Measurements from ENCODE around the gene DDIT4L.

DDIT4L gene

DNA sequence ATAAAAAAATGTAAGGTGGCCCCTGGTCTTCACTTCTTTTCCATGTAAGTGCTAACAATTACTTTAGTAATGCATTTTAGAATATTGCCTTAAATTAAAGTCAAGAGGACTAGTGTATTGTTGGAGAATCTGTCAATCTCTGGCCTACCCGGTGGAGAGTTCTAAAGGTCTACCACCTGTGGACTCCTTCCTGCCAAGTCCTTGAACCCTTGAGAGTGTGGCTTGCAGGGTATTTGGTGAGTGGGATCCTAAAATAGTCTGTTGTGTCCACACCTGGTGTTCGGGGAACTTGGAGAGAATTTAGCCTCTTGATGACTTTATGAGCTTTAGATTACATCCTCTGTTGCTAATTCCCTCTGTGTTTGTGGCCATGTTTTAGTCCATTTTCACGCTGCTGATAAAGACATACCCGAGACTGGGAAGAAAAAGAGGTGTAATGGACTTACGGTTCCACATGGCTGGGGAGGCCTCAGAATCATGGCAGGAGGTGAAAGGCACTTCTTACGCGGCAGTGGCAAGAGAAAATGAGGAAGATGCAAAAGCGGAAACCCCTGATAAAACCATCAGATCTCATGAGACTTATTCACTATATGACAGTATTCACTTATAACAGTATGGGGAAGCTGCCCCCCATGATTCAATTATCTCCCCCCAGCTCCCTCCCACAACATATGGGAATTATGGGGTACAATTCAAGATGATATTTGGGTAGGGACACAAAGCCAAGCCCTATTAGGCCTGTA, 23.8 kb downstream of the DDIT4L start:
- DNase-seq (ENCODE audit: insufficient read length, low spot score), result no peak
- FAIRE-seq, result no peak
- TF ChIP-seq, protein P1, sequence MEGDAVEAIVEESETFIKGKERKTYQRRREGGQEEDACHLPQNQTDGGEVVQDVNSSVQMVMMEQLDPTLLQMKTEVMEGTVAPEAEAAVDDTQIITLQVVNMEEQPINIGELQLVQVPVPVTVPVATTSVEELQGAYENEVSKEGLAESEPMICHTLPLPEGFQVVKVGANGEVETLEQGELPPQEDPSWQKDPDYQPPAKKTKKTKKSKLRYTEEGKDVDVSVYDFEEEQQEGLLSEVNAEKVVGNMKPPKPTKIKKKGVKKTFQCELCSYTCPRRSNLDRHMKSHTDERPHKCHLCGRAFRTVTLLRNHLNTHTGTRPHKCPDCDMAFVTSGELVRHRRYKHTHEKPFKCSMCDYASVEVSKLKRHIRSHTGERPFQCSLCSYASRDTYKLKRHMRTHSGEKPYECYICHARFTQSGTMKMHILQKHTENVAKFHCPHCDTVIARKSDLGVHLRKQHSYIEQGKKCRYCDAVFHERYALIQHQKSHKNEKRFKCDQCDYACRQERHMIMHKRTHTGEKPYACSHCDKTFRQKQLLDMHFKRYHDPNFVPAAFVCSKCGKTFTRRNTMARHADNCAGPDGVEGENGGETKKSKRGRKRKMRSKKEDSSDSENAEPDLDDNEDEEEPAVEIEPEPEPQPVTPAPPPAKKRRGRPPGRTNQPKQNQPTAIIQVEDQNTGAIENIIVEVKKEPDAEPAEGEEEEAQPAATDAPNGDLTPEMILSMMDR (IDR thresholded peaks at IDR 0.05; ENCODE audit: insufficient read depth, missing control alignments), result no peak

DNA sequence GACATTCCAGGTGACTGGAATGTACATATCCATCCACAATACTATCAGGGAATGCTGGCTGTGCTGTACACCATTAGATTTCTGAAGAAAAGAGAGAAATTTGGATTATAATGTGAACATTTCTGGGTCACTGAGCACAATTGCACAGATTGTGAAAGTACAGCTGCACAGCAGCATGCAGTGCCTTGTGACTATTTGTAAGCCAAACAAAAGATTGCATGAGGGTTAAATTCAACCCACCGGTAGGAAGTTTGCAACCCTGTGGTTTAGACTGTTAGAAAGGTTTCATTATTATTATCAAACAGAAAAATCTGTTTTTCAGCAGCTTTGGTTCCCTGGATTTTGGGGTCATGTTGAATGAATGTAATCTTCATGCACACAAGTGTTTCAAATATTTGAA, 24.5 kb downstream of the DDIT4L start:
- DNase-seq (ENCODE audit: insufficient read length, low spot score) (no peak), FAIRE-seq (no peak)
- TF ChIP-seq, protein P1 (IDR thresholded peaks at IDR 0.05; ENCODE audit: insufficient read depth, missing control alignments), result no peak

DNA sequence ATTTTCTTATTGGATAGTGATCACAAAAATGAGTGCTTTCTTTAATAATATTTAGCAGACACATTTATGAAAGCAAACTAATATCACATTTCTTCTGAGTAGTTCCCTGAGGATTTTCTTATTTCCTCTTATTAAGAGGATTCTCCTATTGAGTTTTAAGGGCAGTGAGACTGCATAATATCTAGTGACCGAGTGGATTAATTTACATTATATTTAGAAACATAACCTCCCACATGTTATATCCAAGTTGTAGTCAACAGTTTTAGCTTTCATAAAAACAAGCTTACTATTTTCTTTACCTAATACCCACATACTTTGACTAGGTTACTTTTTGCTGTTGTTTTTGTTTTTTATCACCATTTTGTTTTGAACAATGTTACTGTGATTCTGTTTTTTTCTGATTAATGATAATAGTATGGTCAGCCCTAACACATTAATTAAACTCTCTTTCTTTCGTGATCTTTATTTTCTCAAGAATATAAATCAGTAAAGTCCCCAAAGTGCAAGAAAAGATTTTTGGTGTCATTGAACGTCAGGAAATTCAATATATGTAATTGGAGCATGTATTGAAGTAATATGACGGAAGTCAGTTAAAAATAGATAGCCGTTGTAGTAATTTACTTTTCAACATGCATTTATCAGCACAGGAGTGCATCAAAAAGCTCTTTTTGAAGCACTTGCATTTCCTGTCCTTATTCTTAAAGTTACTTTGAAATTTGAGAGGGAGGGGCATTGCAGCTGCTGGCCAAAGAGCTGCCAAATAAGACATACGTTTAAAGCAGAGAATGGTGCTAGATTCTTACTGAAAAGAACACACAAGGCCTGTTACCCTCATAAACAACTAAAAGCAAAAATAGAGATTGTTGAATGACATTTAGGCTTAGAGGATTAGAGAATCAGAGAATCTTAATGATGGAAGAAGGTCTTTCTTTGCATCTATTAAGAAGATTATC, 25.2 kb downstream of the DDIT4L start:
- TF ChIP-seq, protein P1 (IDR thresholded peaks at IDR 0.05; ENCODE audit: insufficient read depth, missing control alignments), result no peak
- FAIRE-seq (peak; percentile 89), DNase-seq (ENCODE audit: insufficient read length, low spot score) (no peak)

DNA sequence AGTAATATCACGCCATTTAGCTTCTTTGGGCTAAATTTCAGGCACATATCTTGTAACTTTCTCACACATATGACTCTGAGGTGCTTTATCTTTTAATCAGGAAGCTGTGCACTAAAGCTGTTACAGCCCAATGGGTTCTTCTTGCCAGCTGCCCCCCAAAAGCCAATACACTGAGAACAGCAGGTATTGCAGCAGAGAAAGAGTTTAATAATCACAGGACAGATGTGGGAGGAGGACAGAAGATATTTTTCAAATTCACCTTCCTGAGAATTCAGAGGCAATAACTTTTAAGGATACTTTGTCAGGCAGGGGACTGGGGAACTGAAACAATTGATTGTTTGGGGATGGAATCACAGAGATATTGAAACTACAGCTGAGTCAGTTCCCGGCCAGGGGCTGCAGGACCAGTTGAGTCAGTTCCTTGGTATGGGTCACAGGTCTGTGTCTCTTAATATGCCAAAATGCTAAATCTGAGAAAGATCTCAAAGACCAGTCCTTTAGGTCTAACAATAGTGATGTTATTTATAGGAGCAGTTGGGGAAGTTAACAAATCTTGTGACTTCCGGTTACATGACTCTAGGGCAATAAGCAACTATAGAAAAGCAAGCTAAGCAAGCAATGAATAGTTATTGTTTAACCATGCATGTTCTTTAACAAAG, 28.1 kb downstream of the DDIT4L start:
- TF ChIP-seq, protein P1 (IDR thresholded peaks at IDR 0.05; ENCODE audit: insufficient read depth, missing control alignments), result no peak
- FAIRE-seq, result no peak
- no peak for DNase-seq (ENCODE audit: insufficient read length, low spot score)

DNA sequence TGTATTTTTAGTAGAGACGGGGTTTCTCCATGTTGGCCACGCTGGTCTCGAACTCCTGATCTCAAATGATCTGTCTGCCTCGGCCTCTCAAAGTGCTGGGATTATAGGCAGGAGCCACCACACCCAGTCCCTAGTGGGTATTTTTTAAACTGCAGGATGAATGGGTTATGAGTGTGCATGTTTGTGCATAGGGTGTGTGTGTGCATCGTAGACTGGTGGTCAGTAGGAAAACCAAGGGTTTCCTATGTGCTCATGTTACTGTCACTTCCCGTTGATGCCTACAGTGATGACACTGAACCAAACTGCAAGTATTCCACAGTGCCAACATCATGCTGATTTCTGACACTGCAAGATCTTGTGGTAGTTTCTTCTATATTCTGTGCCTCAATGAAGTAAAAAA, 41.1 kb downstream of the DDIT4L start:
- FAIRE-seq (no peak), DNase-seq (ENCODE audit: insufficient read length, low spot score) (no peak)
- TF ChIP-seq, protein P1 (IDR thresholded peaks at IDR 0.05; ENCODE audit: insufficient read depth, missing control alignments), result no peak

DNA sequence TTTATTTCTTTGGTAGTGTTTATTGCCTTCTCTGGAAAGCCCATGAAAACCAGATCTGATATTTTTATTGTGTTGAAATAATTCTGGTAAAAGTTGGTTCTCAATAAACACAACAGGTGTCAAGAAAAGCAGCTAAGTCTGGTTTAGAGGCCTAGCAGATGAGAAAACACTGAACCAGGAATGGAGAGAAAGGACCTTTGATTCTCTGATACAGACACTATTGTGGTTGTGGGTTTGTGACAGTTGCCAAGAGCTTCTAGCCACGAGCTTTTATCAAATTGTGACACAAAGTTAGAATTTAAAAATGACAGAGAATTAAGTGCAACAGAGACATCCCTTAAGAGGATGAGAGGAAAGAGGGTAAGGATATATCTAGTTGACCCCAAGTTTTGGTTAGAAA, 42.6 kb downstream of the DDIT4L start:
- FAIRE-seq (no peak), DNase-seq (ENCODE audit: insufficient read length, low spot score) (no peak)
- TF ChIP-seq, protein P1 (IDR thresholded peaks at IDR 0.05; ENCODE audit: insufficient read depth, missing control alignments), result no peak

All from D721Med (cell line).